Natural killer cell (primary cell): ENCODE results near the gene E2F4. TPM values are rescaled to one million over a fixed set of nuclear protein-coding genes. Genes with fewer than 3 reads are reported as not detected.

Source experiments
- ATAC-seq, 3 donors: fragments of 150-1000 bp in 2 of 3; fragments of 200-7000 bp in 1 of 3; cut with Tn5 transposase; 1 replicate in 1 of 3; 2 replicates in 2 of 3; pipeline ENCODE4 v1.10.0; 2021; ENCODE audit warnings: mild to moderate bottlenecking in 2 of 3, moderate library complexity in 2 of 3
- DNase-seq, 2 donors: peaks; one replicate each; pipeline versions ENCODE4 v3.0.0 to v3.0.0-alpha.2; 2013 to 2021; ENCODE audit warnings: mixed read lengths in 1 of 2
- H3K27ac ChIP-seq: one replicate; pipeline ENCODE4 v1.5.1; 2013; ENCODE audit warnings: mild to moderate bottlenecking, low read length
- H3K27me3 ChIP-seq: one replicate; pipeline ENCODE4 v1.6.1; 2013; ENCODE audit warnings: low read length; ENCODE audit not compliant: control insufficient read depth, insufficient read depth
- H3K36me3 ChIP-seq: one replicate; pipeline ENCODE4 v1.6.1; 2013; ENCODE audit warnings: low read length; ENCODE audit not compliant: control insufficient read depth, insufficient read depth
- H3K4me1 ChIP-seq: one replicate; pipeline ENCODE4 v1.6.1; 2013; ENCODE audit warnings: low read length; ENCODE audit not compliant: control insufficient read depth, insufficient read depth
- H3K4me3 ChIP-seq: one replicate; pipeline ENCODE4 v1.5.1; 2013; ENCODE audit warnings: low read length
- H3K9me3 ChIP-seq: one replicate; pipeline ENCODE4 v1.6.1; 2013; ENCODE audit warnings: low read length; ENCODE audit not compliant: control insufficient read depth, insufficient read depth
- H3K27ac Mint-ChIP-seq, 2 donors: one replicate each; pipeline ENCODE4 v1.8.0; 2022; ENCODE audit warnings: mild to moderate bottlenecking in 2 of 2, mixed read lengths in 2 of 2, moderate library complexity in 1 of 2
- H3K27me3 Mint-ChIP-seq, 2 donors: one replicate each; pipeline ENCODE4 v1.8.0; 2022; ENCODE audit warnings: low read depth in 2 of 2, mixed read lengths in 2 of 2
- H3K36me3 Mint-ChIP-seq: one replicate; pipeline ENCODE4 v1.8.0; 2022; ENCODE audit warnings: mixed read lengths
- H3K4me1 Mint-ChIP-seq, 2 donors: one replicate each; pipeline ENCODE4 v1.8.0; 2022; ENCODE audit warnings: mixed read lengths in 2 of 2
- H3K4me3 Mint-ChIP-seq: one replicate; pipeline ENCODE4 v1.8.0; 2022; ENCODE audit warnings: mild to moderate bottlenecking, moderate library complexity, mixed read lengths
- H3K9me3 Mint-ChIP-seq, 2 donors: one replicate each; pipeline ENCODE4 v1.8.0; 2022; ENCODE audit warnings: mixed read lengths in 2 of 2
- CTCF ChIP-seq: fragments of 200-600 bp; IDR thresholded peaks from one replicate; pipeline ENCODE4 v1.8.0; 2022; ENCODE audit warnings: antibody characterized with exemption
- WGBS: methylation state at CpG from one replicate; pipeline ENCODE4 v1.1.7; 2013; ENCODE audit warnings: missing lambda C conversion rate; ENCODE audit not compliant: insufficient coverage; 5-methylcytosine and 5-hydroxymethylcytosine counted together
- intact Hi-C: fragments of 100-400 bp; cut with micrococcal nuclease; formaldehyde crosslinking; loops from one replicate; pipeline ENCODE4 v1.14.2; 2022
- total RNA-seq, 4 donors: library from RNA; stranded (reverse); fragments of 120-200 nt in 1 of 4; gene quantifications; one replicate each; pipeline versions ENCODE4 v1.2.3 to v1.2.4, GENCODE V29; 2013 to 2022

Gene E2F4
- total RNA-seq, 3 donors from 2014 or later (not counting 1 experiment from before 2014, with no cell fraction given), result 57.6 to 91.7 (median 74.5) TPM

- Histone ChIP-seq H3K36me3 (peaks cover 67% of the 10 kb centered on the region), H3K27me3 (no peaks in the 10 kb centered on the region), H3K4me3 (no peak overlapping the region), H3K9me3 (no peaks in the 10 kb centered on the region), H3K27ac (no peak overlapping the region), H3K4me1 (no peaks in the 10 kb centered on the region)
- Mint-ChIP-seq H3K27me3 (no peaks in the 10 kb centered on the region), H3K9me3 (no peaks in the 10 kb centered on the region), H3K36me3 (no peaks in the 10 kb centered on the region), H3K4me3 (no peak overlapping the region), H3K4me1 (peaks cover 0 to 14% of the 10 kb centered on the region in 2 donors), H3K27ac (no peak overlapping the region)
- WGBS, result 97% methylated on average over 10 of the region's 10 CpGs
- intact Hi-C loops, result no loop called here
- ATAC-seq, result no peak
- TF ChIP-seq CTCF, result no peak
- no peak for DNase-seq
These were observed 42.2 kb downstream of the E2F4 start for GRCh38 chr16:67234180-67234597.

- TF ChIP-seq CTCF, result no peak
- intact Hi-C loops, result no loop called here
- Mint-ChIP-seq H3K4me3 (no peak overlapping the region), H3K27ac (peak overlapping the region; percentile 13 to 30), H3K27me3 (no peaks in the 10 kb centered on the region), H3K36me3 (no peaks in the 10 kb centered on the region), H3K9me3 (no peaks in the 10 kb centered on the region), H3K4me1 (peaks cover 6 to 22% of the 10 kb centered on the region in 2 donors)
- Histone ChIP-seq H3K4me1 (no peaks in the 10 kb centered on the region), H3K27ac (peak overlapping the region; percentile 12), H3K27me3 (no peaks in the 10 kb centered on the region), H3K4me3 (no peak overlapping the region), H3K36me3 (peaks cover 55% of the 10 kb centered on the region), H3K9me3 (no peaks in the 10 kb centered on the region)
- 92% methylated on average over 17 of the region's 17 CpGs for WGBS
- ATAC-seq (peak in 1 of 3 donors; percentile 1), DNase-seq (peak in 1 of 2 donors; percentile 73)
These were observed 44.0 kb downstream of the E2F4 start for GRCh38 chr16:67235816-67236562.

- H3K36me3 ChIP-seq, result peaks cover 47% of the 10 kb centered on the region
- Mint-ChIP-seq H3K4me3 (no peak overlapping the region), H3K4me1 (peaks cover 6 to 29% of the 10 kb centered on the region in 2 donors), H3K9me3 (no peaks in the 10 kb centered on the region), H3K36me3 (no peaks in the 10 kb centered on the region), H3K27ac (peak overlapping the region; percentile 30 to 63), H3K27me3 (no peaks in the 10 kb centered on the region)
- WGBS, result 94% methylated on average over 49 of the region's 50 CpGs
- no peak for TF ChIP-seq CTCF
- no peaks in the 10 kb centered on the region for H3K27me3 ChIP-seq
- ATAC-seq (peak; percentile 83 to 94 (median 90)), DNase-seq (peak; percentile 50 to 78)
- H3K4me1 ChIP-seq, result no peaks in the 10 kb centered on the region
- H3K9me3 ChIP-seq, result no peaks in the 10 kb centered on the region
- intact Hi-C loops, result no loop called here
- peak overlapping the region; percentile 12 for H3K27ac ChIP-seq
- no peak overlapping the region for H3K4me3 ChIP-seq
These were observed 44.8 kb downstream of the E2F4 start for GRCh38 chr16:67236563-67237395.
